DOHH2 (cell line): ENCODE results near the gene NLRP2B.

Experiments used
- H3F3A ChIP-seq: fragments of 200-600 bp; sonication (generic), shearing (Covaris generic); 2 replicates; pipeline ENCODE4 v1.6.0; 2016; ENCODE audit warnings: antibody characterized with exemption, mild to moderate bottlenecking; ENCODE audit not compliant: control insufficient read depth, insufficient read depth
- H3K27ac ChIP-seq: fragments of 200-600 bp; sonication (generic); 2 replicates; pipeline ENCODE4 v1.5.1; 2014; ENCODE audit warnings: low read depth, mild to moderate bottlenecking, low read length, moderate library complexity
- H3K27me3 ChIP-seq: fragments of 200-600 bp; sonication (generic); 2 replicates; pipeline ENCODE4 v1.6.1; 2014; ENCODE audit warnings: mild to moderate bottlenecking, low read length, mixed read lengths; ENCODE audit not compliant: control insufficient read depth
- H3K36me3 ChIP-seq: fragments of 200-600 bp; sonication (generic); 2 replicates; pipeline ENCODE4 v1.6.1; 2014; ENCODE audit warnings: mild to moderate bottlenecking, low read length, moderate library complexity, mixed read lengths; ENCODE audit not compliant: control insufficient read depth
- H3K4me1 ChIP-seq: fragments of 200-600 bp; sonication (generic); 2 replicates; pipeline ENCODE4 v1.6.1; 2014; ENCODE audit warnings: mild to moderate bottlenecking, low read length, mixed read lengths; ENCODE audit not compliant: control insufficient read depth
- H3K4me2 ChIP-seq: fragments of 200-600 bp; sonication (generic); 2 replicates; pipeline ENCODE4 v1.6.0; 2014; ENCODE audit warnings: mild to moderate bottlenecking, low read length, moderate library complexity
- H3K4me3 ChIP-seq: fragments of 200-600 bp; sonication (generic); 2 replicates; pipeline ENCODE4 v1.5.1; 2014; ENCODE audit warnings: mild to moderate bottlenecking, low read length, mixed read lengths
- H3K79me2 ChIP-seq: fragments of 200-600 bp; sonication (generic); 2 replicates; pipeline ENCODE4 v1.6.1; 2014; ENCODE audit warnings: mild to moderate bottlenecking, low read length, mixed read lengths; ENCODE audit not compliant: control insufficient read depth
- H3K9me2 ChIP-seq: fragments of 200-600 bp; sonication (generic); replicated peaks from 2 replicates; pipeline ENCODE4 v1.6.1; 2014; ENCODE audit warnings: mild to moderate bottlenecking, low read length, mixed read lengths; ENCODE audit not compliant: control insufficient read depth
- H3K9me3 ChIP-seq: fragments of 200-600 bp; sonication (generic); 2 replicates; pipeline ENCODE4 v1.6.1; 2014; ENCODE audit warnings: antibody characterized with exemption, low read length, mixed read lengths; ENCODE audit not compliant: control insufficient read depth, insufficient read depth
- H4K20me1 ChIP-seq: fragments of 200-600 bp; sonication (generic); 2 replicates; pipeline ENCODE4 v1.6.0; 2014; ENCODE audit warnings: low read depth, mild to moderate bottlenecking, antibody characterized with exemption, low read length, moderate library complexity; ENCODE audit not compliant: control insufficient read depth, insufficient read depth
- CTCF ChIP-seq: fragments of 200-600 bp; sonication (generic); IDR thresholded peaks from one replicate; pipeline ENCODE4 v1.5.1; 2014; ENCODE audit warnings: antibody characterized with exemption, mild to moderate bottlenecking, low read depth, low read length; ENCODE audit not compliant: poor library complexity, severe bottlenecking
- EZH2phosphoT487 ChIP-seq: fragments of 200-600 bp; sonication (generic); IDR thresholded peaks from 2 replicates; pipeline ENCODE4 v1.6.1; 2017; ENCODE audit warnings: borderline replicate concordance, mild to moderate bottlenecking, antibody characterized with exemption, low read length, moderate library complexity, mixed read lengths

The NLRP2B gene

GRCh38 chrX:57669961-57670360 is 10.1 kb downstream of the NLRP2B start:
- no peak overlapping the region for H3K27ac ChIP-seq
- H3K27me3 ChIP-seq: no peaks in the 10 kb centered on the region
- H3K9me2 ChIP-seq: no peaks in the 10 kb centered on the region
- no peaks in the 10 kb centered on the region for H3K9me3 ChIP-seq
- H4K20me1 ChIP-seq: no peaks in the 10 kb centered on the region
- no peaks in the 10 kb centered on the region for H3K79me2 ChIP-seq
- H3K4me1 ChIP-seq: no peaks in the 10 kb centered on the region
- H3K36me3 ChIP-seq: no peaks in the 10 kb centered on the region
- H3K4me2 ChIP-seq: no peak overlapping the region
- TF ChIP-seq EZH2phosphoT487: no peak
- TF ChIP-seq CTCF: no peak
- no peaks in the 10 kb centered on the region for H3F3A ChIP-seq
- no peak overlapping the region for H3K4me3 ChIP-seq

DNA sequence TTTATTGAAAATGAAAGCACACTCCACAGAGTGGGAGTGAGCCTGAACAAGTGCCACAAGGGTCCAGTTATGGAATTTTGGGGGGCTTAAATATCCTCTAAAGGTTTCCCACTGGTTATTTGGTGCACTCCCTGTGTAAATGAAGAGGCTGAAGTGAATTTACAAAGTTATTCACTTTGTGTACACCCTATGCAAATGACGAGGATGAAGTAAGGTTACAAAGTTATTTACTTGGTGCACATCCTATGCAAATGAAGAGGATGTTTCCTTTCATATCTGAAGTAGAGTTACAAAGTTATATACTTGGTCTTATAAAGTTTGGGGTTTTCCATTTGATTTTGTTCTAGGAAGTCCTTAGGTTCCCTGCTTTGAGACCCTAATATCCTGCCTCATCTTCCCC is 13.1 kb downstream of the NLRP2B start:
- Histone ChIP-seq H3K9me2 (no peaks in the 10 kb centered on the region), H3K9me3 (no peaks in the 10 kb centered on the region), H3K27me3 (no peaks in the 10 kb centered on the region), H3K36me3 (no peaks in the 10 kb centered on the region), H3K4me3 (no peak overlapping the region), H3K4me1 (no peaks in the 10 kb centered on the region), H3K4me2 (no peak overlapping the region), H4K20me1 (no peaks in the 10 kb centered on the region), H3K27ac (no peak overlapping the region), H3K79me2 (no peaks in the 10 kb centered on the region), H3F3A (no peaks in the 10 kb centered on the region)
- TF ChIP-seq EZH2phosphoT487 (no peak), CTCF (no peak)

DNA sequence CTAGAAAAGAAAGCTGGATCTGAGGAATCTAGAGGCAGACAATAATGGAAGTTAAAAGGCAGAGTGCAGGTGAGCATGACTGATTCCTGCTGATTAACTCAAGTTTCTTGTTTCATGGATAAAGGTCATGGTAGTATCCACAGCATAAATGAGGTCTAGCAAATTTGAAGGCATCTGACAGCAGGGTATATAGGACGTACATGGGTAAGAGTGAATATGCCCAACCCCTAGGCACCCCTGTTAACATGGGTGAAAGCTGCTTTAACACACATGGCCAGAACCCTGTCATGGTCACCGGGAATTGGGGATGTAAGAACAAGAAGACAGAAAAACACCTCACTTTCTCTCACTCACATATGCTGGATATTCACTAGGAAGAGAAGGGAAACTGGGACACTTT is 25.0 kb downstream of the NLRP2B start:
- no peak overlapping the region for H3K4me3 ChIP-seq
- H4K20me1 ChIP-seq: no peaks in the 10 kb centered on the region
- no peaks in the 10 kb centered on the region for H3K27me3 ChIP-seq
- H3K9me2 ChIP-seq: no peaks in the 10 kb centered on the region
- no peak for TF ChIP-seq EZH2phosphoT487
- TF ChIP-seq CTCF: no peak
- H3K79me2 ChIP-seq: no peaks in the 10 kb centered on the region
- H3K9me3 ChIP-seq: no peaks in the 10 kb centered on the region
- H3K4me1 ChIP-seq: no peaks in the 10 kb centered on the region
- no peak overlapping the region for H3K27ac ChIP-seq
- no peak overlapping the region for H3K4me2 ChIP-seq
- no peaks in the 10 kb centered on the region for H3K36me3 ChIP-seq
- no peaks in the 10 kb centered on the region for H3F3A ChIP-seq

- H3K27me3 ChIP-seq: no peaks in the 10 kb centered on the region
- H3K4me3 ChIP-seq: no peak overlapping the region
Measured at GRCh38 chrX:57652705-57653104, 27.4 kb downstream of the NLRP2B start.

More at GRCh38 chrX:57652705-57653104, 27.4 kb downstream of the NLRP2B start:
- no peak for TF ChIP-seq CTCF
- no peak for TF ChIP-seq EZH2phosphoT487
- Histone ChIP-seq H3K4me1 (no peaks in the 10 kb centered on the region), H4K20me1 (no peaks in the 10 kb centered on the region), H3K4me2 (no peak overlapping the region), H3K9me2 (no peaks in the 10 kb centered on the region), H3F3A (no peaks in the 10 kb centered on the region), H3K36me3 (no peaks in the 10 kb centered on the region), H3K27ac (no peak overlapping the region), H3K79me2 (no peaks in the 10 kb centered on the region), H3K9me3 (no peaks in the 10 kb centered on the region)
